GM19240 (cell line): ENCODE data around the gene ARL9.
A peak's percentile ranks its signal among the peaks of the same experiment; 100 is the strongest.
"Not testable (repeated sequence)": the region's sequence is repeated elsewhere in the genome, so short reads cannot be mapped to it uniquely, and the experiment has no call there.

Source experiments
- DNase-seq: peaks from one replicate; pipeline ENCODE4 v3.0.0; 2011; ENCODE audit warnings: low spot score; ENCODE audit not compliant: insufficient read length

The ARL9 gene

GRCh38 chr4:56505269-56506130, at the start of gene ARL9:
Gene ARL9, plus strand, starts transcription at chr4:56505791. Its CDS starts 72 bp downstream, at chr4:56505863.
- no peak for DNase-seq

GRCh38 chr4:56460085-56460484, 45.5 kb upstream of the ARL9 start:
- no peak for DNase-seq

GRCh38 chr4:56462157-56462556, 43.4 kb upstream of the ARL9 start:
- no peak for DNase-seq

- no peak for DNase-seq
Observed at GRCh38 chr4:56463711-56464110, 41.9 kb upstream of the ARL9 start.

- no peak for DNase-seq
Observed at GRCh38 chr4:56464581-56464980, 41.0 kb upstream of the ARL9 start.

GRCh38 chr4:56465599-56466295, 39.8 kb upstream of the ARL9 start:
- no peak for DNase-seq

- DNase-seq: not testable (repeated sequence)
Observed at GRCh38 chr4:56466296-56466761, 39.3 kb upstream of the ARL9 start.

- no peak for DNase-seq
Observed at GRCh38 chr4:56466910-56467283, 38.7 kb upstream of the ARL9 start.

- peak; percentile 70 for DNase-seq
Observed at GRCh38 chr4:56467284-56468096, 38.1 kb upstream of the ARL9 start, which contains the start of gene SRP72. Gene SRP72, plus strand, starts transcription at chr4:56467617. Its CDS starts 19 bp downstream, at chr4:56467636.

- DNase-seq: no peak
Observed at GRCh38 chr4:56468097-56468422, 37.5 kb upstream of the ARL9 start.

GRCh38 chr4:56469489-56470210, 35.9 kb upstream of the ARL9 start:
- no peak for DNase-seq

- DNase-seq: no peak
Observed at GRCh38 chr4:56475917-56476316, 29.7 kb upstream of the ARL9 start.

- no peak for DNase-seq
Observed at GRCh38 chr4:56477192-56477702, 28.3 kb upstream of the ARL9 start.

GRCh38 chr4:56480691-56481090, 24.9 kb upstream of the ARL9 start:
- DNase-seq: no peak

GRCh38 chr4:56496241-56496640, 9.3 kb upstream of the ARL9 start:
- DNase-seq: no peak

- DNase-seq: no peak
Observed at GRCh38 chr4:56511098-56511497, 5.5 kb downstream of the ARL9 start.

GRCh38 chr4:56512166-56512565, 6.6 kb downstream of the ARL9 start:
- no peak for DNase-seq

- DNase-seq: no peak
Observed at GRCh38 chr4:56513517-56513916, 7.9 kb downstream of the ARL9 start.

- no peak for DNase-seq
Observed at GRCh38 chr4:56530269-56531148, 24.9 kb downstream of the ARL9 start.
